Kidney epithelial cell (primary cell): Measurements from ENCODE around the gene SPEG. TPM values are rescaled to one million over a fixed set of nuclear protein-coding genes. Genes with fewer than 3 reads are reported as not detected.

Experiments used
- DNase-seq: peaks from one replicate; pipeline ENCODE4 v3.0.0-alpha.2; 2010; ENCODE audit warnings: low read depth
- H3K27me3 ChIP-seq: 2 replicates; pipeline ENCODE4 v1.6.0; 2011; ENCODE audit warnings: low read length; ENCODE audit not compliant: control insufficient read depth, insufficient read depth
- H3K36me3 ChIP-seq: 2 replicates; pipeline ENCODE4 v1.5.1; 2011; ENCODE audit warnings: low read length; ENCODE audit not compliant: control insufficient read depth, insufficient read depth
- H3K4me3 ChIP-seq: 2 replicates; pipeline ENCODE4 v1.5.1; 2011; ENCODE audit warnings: low read depth, mild to moderate bottlenecking, control low read depth, low read length
- CTCF ChIP-seq: IDR thresholded peaks from 2 replicates; pipeline ENCODE4 v1.5.1; 2011; ENCODE audit warnings: mild to moderate bottlenecking, moderate library complexity, low read length, control low read depth, inconsistent platforms; ENCODE audit not compliant: insufficient read depth, poor library complexity, severe bottlenecking
- total RNA-seq: library from RNA; depleted of rRNA; stranded (reverse); fragments of >200 nt; gene quantifications from 2 replicates; pipeline ENCODE4 v1.2.3, GENCODE V29; 2015

Gene SPEG
- total RNA-seq, 1 donor from 2014 or later, result 9.9 TPM

DNA sequence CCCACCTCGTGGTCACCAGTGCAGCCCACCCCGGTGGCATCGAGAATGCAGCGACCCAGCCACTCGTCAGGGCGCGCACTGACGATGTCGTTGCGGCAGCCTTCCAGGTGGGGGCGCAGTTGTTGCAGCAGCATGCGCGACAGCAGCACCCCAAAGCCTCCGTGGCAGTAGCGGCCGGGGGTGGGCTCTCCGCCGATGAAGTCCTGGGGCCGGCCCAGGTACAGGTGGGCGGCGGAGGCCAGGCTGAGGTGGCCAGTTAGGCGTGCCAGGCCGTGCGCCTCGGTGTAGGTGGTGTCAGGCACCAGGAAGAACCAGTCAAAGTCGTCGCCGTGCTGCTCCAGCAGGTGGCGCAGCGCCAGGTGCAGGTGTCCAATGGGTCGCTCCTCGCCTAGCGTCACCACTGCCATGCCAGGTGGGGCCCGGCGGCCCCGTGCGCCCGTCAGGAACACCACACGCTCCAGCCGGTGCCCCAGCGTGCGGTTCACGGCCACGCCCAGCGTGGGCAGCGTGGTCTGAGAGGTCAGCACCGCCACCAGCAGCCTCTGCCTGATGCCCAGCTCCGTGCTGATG is 107.1 kb downstream of the SPEG start:
- no peaks in the 10 kb centered on the region for H3K27me3 ChIP-seq
- peak; percentile 39 for DNase-seq

DNA sequence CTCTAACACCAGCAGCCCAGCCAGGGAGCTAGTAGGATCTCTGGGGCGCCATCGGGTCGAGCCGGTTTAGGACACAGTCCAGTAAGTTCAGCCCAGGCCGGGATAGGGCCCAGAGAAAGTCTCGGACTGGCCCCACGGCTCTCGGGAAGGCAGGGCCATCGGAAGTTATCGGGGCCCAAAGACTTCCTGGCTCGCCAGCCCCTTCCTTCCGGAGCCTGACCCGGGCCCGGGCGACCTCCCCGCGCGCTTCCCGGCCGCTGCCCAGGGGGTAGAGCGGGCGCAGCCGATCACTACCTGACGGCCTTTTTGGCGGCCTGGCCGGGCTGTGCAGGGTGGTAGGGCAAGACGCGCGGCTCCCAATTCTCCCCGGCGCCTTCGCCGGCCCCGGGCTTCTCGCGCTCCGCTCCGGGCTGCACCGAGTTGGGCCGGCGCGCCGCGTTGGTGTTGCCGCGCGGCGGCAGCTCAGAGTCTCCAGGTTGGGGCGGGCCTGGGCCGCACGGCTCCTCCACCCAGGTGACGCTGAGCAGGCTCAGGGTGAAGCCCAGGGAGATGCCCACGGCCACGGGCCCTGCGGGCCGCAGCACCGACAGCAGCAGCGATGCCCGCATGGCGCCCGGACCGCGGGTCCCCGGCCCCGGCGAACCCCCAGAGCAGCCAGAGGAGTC is 108.4 kb downstream of the SPEG start:
- no peak for TF ChIP-seq CTCF
- Histone ChIP-seq H3K27me3 (no peaks in the 10 kb centered on the region), H3K4me3 (peak overlapping the region; percentile 78), H3K36me3 (peaks cover 5% of the 10 kb centered on the region)
- no peak for DNase-seq

More for the DNA sequence above, 107.1 kb downstream of the SPEG start:
- H3K36me3 ChIP-seq, result peaks cover 5% of the 10 kb centered on the region
- TF ChIP-seq CTCF, result peak; percentile 94
- peak overlapping the region; percentile 18 for H3K4me3 ChIP-seq

DNA sequence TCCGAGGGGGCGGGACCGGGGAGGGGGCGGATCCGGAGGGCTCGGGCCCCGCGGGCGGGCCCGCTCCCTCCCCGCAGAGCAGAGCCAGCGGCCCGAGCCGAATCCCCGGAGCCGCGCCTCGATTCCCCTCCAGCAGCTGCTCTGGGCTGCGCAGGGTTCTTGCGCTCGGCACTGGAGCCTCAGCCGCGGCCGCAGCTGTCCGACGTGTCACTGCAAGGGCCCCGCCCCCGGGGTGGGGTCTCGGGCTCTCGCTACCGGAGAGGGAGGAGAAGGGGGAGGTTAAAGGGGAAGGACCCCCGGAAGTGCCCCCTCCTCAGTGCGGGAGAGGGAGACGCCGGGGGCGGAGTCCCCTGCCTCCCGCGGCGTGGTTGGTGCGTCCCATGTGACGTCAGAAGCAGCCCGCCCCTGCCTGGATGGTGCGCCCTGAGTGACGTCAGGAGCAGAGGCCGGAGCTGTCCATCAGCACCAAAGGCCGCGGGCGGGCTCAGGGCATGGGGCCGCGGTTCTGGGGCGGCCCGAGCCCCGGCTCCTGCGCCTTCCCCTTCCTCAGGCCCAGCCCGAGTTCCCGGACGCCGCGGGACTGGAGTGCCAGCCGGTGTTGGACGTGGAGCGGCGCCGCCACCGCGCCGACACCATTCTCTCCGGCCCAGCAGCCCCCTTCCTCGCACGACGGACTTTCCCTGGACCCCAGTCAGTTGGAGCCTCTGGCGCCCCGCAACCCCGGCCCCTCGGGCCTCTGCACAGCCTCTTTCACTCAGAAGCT is 109.1 kb downstream of the SPEG start, which contains the start of the genes CHPF and TMEM198:
Gene CHPF (minus strand): TSS at position 214 of the 763 bp plus-strand sequence. CDS start 271 bp downstream, outside the sequence.
Gene TMEM198 (plus strand): TSS at position 433 of the 763 bp plus-strand sequence. CDS start 700 bp downstream, outside the sequence.
- H3K4me3 ChIP-seq, result peak within 1 kb of the TSS; percentile 78
- peaks cover 5% of the 10 kb centered on the region for H3K36me3 ChIP-seq
- TF ChIP-seq CTCF, result no peak
- DNase-seq, result peak; percentile 87
- H3K27me3 ChIP-seq, result no peaks in the 10 kb centered on the region

DNA sequence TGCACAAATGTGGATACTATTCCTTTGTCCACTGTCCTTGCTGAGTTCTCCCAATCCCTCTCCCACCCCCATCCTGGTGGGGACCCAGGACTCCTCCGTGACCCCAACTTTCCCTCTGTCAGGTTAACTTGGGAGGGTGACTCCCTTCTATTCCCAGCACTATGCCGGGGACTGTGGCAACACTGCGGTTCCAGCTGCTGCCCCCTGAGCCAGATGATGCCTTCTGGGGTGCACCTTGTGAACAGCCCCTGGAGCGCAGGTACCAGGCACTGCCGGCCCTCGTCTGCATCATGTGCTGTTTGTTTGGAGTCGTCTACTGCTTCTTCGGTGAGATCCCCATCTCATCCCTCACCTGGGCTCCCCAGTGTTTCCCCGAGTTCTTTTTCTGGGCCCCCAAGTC is 109.9 kb downstream of the SPEG start:
- DNase-seq, result no peak
- no peak overlapping the region for H3K4me3 ChIP-seq
- H3K36me3 ChIP-seq, result peaks cover 5% of the 10 kb centered on the region
- no peaks in the 10 kb centered on the region for H3K27me3 ChIP-seq
- no peak for TF ChIP-seq CTCF

DNA sequence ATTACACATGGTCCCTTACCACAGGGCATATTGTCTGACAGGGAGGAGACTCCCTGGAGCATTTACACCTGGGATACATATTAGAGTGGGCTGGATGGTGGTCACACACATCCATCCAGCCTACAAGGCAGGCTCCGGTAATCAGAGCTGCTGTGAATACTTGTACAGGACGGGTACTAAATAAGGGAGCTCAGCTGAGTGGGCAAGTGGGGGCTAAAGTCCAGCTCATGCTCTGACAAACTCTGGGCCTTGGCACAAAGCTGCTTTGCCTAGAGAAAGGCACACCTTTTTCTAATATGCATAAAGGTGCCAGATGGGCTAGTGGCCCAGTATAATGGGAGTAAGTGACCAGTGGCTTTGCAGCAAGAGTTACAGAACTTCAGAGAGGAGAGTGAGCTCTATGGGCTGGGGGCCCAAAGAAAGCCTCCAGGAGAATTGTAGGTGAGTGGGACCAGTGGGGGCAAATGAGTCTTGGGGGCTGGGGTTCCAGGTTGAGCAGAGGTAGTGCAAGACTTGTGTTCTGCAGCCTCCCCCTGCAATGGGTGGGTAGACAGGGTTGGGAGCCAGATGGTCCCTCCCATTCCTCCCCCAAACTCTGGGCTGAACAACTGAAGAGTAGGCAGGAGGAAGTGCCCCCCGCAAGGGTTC is 110.8 kb downstream of the SPEG start:
- H3K36me3 ChIP-seq, result peaks cover under 1% of the 10 kb centered on the region
- TF ChIP-seq CTCF, result no peak
- DNase-seq, result no peak

More for the DNA sequence above, 110.8 kb downstream of the SPEG start:
- Histone ChIP-seq H3K4me3 (no peak overlapping the region), H3K27me3 (no peaks in the 10 kb centered on the region)
